RWPE2 (cell line): ENCODE results near the gene CBR4.

Experiments
- ATAC-seq: fragments of 200-7000 bp; cut with Tn5 transposase; 3 replicates; pipeline ENCODE4 v1.9.1; 2021; ENCODE audit warnings: low read depth
- DNase-seq: peaks from one replicate; pipeline ENCODE4 v3.0.0-alpha.2; 2020; ENCODE audit warnings: low spot score
- H3K27ac ChIP-seq: fragments of 450-650 bp; 2 replicates; pipeline ENCODE4 v1.5.1; 2017; ENCODE audit warnings: mild to moderate bottlenecking; ENCODE audit not compliant: poor library complexity, severe bottlenecking
- H3K27me3 ChIP-seq: fragments of 250-450 bp; sonication (Bioruptor Pico); 2 replicates; pipeline ENCODE4 v1.5.1; 2021; ENCODE audit warnings: mild to moderate bottlenecking, moderate library complexity; ENCODE audit not compliant: insufficient read depth, poor library complexity, severe bottlenecking
- H3K36me3 ChIP-seq: fragments of 250-450 bp; sonication (Bioruptor Pico); 2 replicates; pipeline ENCODE4 v1.5.1; 2020; ENCODE audit warnings: low read depth, mild to moderate bottlenecking, moderate library complexity
- H3K4me1 ChIP-seq: fragments of 250-450 bp; sonication (Bioruptor Pico); 2 replicates; pipeline ENCODE4 v1.5.1; 2021; ENCODE audit warnings: mild to moderate bottlenecking, moderate library complexity; ENCODE audit not compliant: insufficient read depth, poor library complexity, severe bottlenecking
- H3K4me3 ChIP-seq: fragments of 250-450 bp; sonication (Bioruptor Pico); 2 replicates; pipeline ENCODE4 v1.5.1; 2021; ENCODE audit warnings: mild to moderate bottlenecking, moderate library complexity; ENCODE audit not compliant: severe bottlenecking
- H3K9me3 ChIP-seq: fragments of 250-450 bp; sonication (Bioruptor Pico); 2 replicates; pipeline ENCODE4 v1.5.1; 2021; ENCODE audit warnings: mild to moderate bottlenecking, moderate library complexity; ENCODE audit not compliant: severe bottlenecking
- CTCF ChIP-seq: fragments of 450-650 bp; IDR thresholded peaks from one replicate; pipeline ENCODE4 v1.5.1; 2017; ENCODE audit warnings: mild to moderate bottlenecking, moderate library complexity; ENCODE audit not compliant: poor library complexity, severe bottlenecking

Gene CBR4

GRCh38 chr4:169017971-169018370 lies 7.9 kb upstream of the CBR4 start:
- no peak overlapping the region for H3K27ac ChIP-seq
- no peaks in the 10 kb centered on the region for H3K27me3 ChIP-seq
- ATAC-seq (no peak), DNase-seq (no peak)
- peaks cover 11% of the 10 kb centered on the region for H3K4me1 ChIP-seq
- H3K4me3 ChIP-seq: no peak overlapping the region
- H3K36me3 ChIP-seq: no peaks in the 10 kb centered on the region
- no peak for TF ChIP-seq CTCF
- H3K9me3 ChIP-seq: no peaks in the 10 kb centered on the region

- no peak for DNase-seq
- Histone ChIP-seq H3K27me3 (no peaks in the 10 kb centered on the region), H3K27ac (peak overlapping the region; percentile 61), H3K9me3 (no peaks in the 10 kb centered on the region), H3K4me1 (peaks cover 15% of the 10 kb centered on the region), H3K36me3 (no peaks in the 10 kb centered on the region), H3K4me3 (no peak overlapping the region)
- no peak for ATAC-seq
- no peak for TF ChIP-seq CTCF
These were observed 5.2 kb upstream of the CBR4 start for GRCh38 chr4:169015186-169015623.

GRCh38 chr4:169014586-169014985 lies 4.5 kb upstream of the CBR4 start:
- Histone ChIP-seq H3K9me3 (no peaks in the 10 kb centered on the region), H3K27ac (peak overlapping the region; percentile 61), H3K4me3 (no peak overlapping the region), H3K27me3 (no peaks in the 10 kb centered on the region), H3K36me3 (no peaks in the 10 kb centered on the region), H3K4me1 (peaks cover 15% of the 10 kb centered on the region)
- no peak for DNase-seq
- ATAC-seq: peak; percentile 39
- no peak for TF ChIP-seq CTCF

DNA sequence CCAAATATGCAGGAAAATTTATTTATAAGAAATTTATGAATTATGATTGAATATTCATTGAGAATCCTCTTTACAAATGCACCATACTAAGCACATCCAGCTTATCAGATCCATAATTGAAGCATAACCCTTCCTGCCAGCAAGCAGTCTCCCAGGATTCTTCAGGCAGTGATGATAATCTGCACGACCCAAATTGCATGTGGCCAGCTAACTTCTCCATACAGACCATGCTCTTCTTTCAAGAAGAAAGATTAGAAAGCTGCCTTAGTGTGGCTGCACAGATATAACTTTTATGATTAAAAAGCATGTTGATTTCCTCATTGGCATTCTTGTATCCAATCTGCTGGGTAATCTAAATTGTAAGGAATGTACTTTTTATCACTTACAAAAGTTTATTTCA lies 3.3 kb upstream of the CBR4 start:
- H3K27me3 ChIP-seq: no peaks in the 10 kb centered on the region
- H3K27ac ChIP-seq: peak overlapping the region; percentile 61
- peaks cover 15% of the 10 kb centered on the region for H3K4me1 ChIP-seq
- H3K36me3 ChIP-seq: no peaks in the 10 kb centered on the region
- ATAC-seq (no peak), DNase-seq (no peak)
- no peak for TF ChIP-seq CTCF
- no peaks in the 10 kb centered on the region for H3K9me3 ChIP-seq
- H3K4me3 ChIP-seq: no peak overlapping the region

- peaks cover 25% of the 10 kb centered on the region for H3K4me1 ChIP-seq
- no peak overlapping the region for H3K27ac ChIP-seq
- ATAC-seq: no peak
- TF ChIP-seq CTCF: no peak
- H3K9me3 ChIP-seq: no peaks in the 10 kb centered on the region
- no peak for DNase-seq
- no peak overlapping the region for H3K4me3 ChIP-seq
- H3K36me3 ChIP-seq: peaks cover under 1% of the 10 kb centered on the region; the same call in 1 of the 2 replicates
- no peaks in the 10 kb centered on the region for H3K27me3 ChIP-seq
These were observed 2.0 kb upstream of the CBR4 start for GRCh38 chr4:169012049-169012448.
